Testis (tissue), 3 donors: Measurements from ENCODE around the gene SPAG9. TPM values are rescaled to one million over a fixed set of nuclear protein-coding genes. Genes with fewer than 3 reads are reported as not detected.

Experiments used
- DNase-seq: peaks from one replicate; pipeline ENCODE4 v3.0.0-alpha.2; 2019
- H3K27ac ChIP-seq, 2 donors: fragments of 200-600 bp; sonication (generic); one replicate each; pipeline ENCODE4 v1.5.1; 2019
- H3K27me3 ChIP-seq: fragments of 200-600 bp; sonication (generic); one replicate; pipeline ENCODE4 v1.5.1; 2019
- H3K36me3 ChIP-seq: fragments of 200-600 bp; sonication (generic); one replicate; pipeline ENCODE4 v1.5.1; 2017; ENCODE audit warnings: low read depth; ENCODE audit errors: missing control alignments
- H3K4me1 ChIP-seq: fragments of 200-600 bp; sonication (generic); one replicate; pipeline ENCODE4 v1.5.1; 2019
- H3K4me3 ChIP-seq, 2 donors: fragments of 200-600 bp; sonication (generic); one replicate each; pipeline ENCODE4 v1.5.1; 2017 to 2019
- H3K9me3 ChIP-seq: fragments of 200-600 bp; sonication (generic); one replicate; pipeline ENCODE4 v1.5.1; 2017
- POLR2A ChIP-seq: fragments of 450-650 bp; IDR thresholded peaks from one replicate; pipeline ENCODE4 v1.6.1; 2017; ENCODE audit warnings: antibody characterized with exemption, mild to moderate bottlenecking, moderate library complexity
- WGBS, 2 donors: methylation state at CpG; one replicate each; pipeline ENCODE4 v1.1.5; 2018; 5-methylcytosine and 5-hydroxymethylcytosine counted together
- intact Hi-C: fragments of 100-400 bp; cut with DNase I; formaldehyde crosslinking; loops from one replicate; pipeline ENCODE4 v1.15.1; 2023; ENCODE audit warnings: low total_unique reads
- polyA plus RNA-seq: library from polyadenylated mRNA; stranded (reverse); fragments of 350-450 nt; fragmentation: Illumina TruSeq; extraction: RNeasy Lipid Tissue Mini Kit (QIAGEN cat#74804); gene quantifications from one replicate; pipeline ENCODE4 v1.2.3, GENCODE V29; 2014; ENCODE audit warnings: low read depth, low replicate concordance; ENCODE audit not compliant: insufficient read depth
- total RNA-seq, 2 donors: library from RNA; depleted of rRNA; stranded (reverse); fragments of >200 nt; gene quantifications; one replicate each; pipeline ENCODE4 v1.2.3, GENCODE V29; 2016
- TF ChIP-seq, protein P1 (sequence below), 3 experiments: fragments of 450-650 bp in 2 of 3; fragments of 200-600 bp in 1 of 3; sonication (generic) in 1 of 3; IDR thresholded peaks; one replicate each; pipeline ENCODE4 v1.5.1; 2016 to 2019; ENCODE audit warnings: antibody characterized with exemption in 3 of 3, mild to moderate bottlenecking in 2 of 3, moderate library complexity in 1 of 3

Gene SPAG9
- total and polyA plus RNA-seq, 3 donors from 2014 or later = 157 to 165 (median 159) TPM

- no peaks in the 10 kb centered on the region for H3K36me3 ChIP-seq
- H3K4me1 ChIP-seq = no peaks in the 10 kb centered on the region
- intact Hi-C loops = no loop called here
- no peaks in the 10 kb centered on the region for H3K27me3 ChIP-seq
- H3K27ac ChIP-seq = no peak overlapping the region
- H3K9me3 ChIP-seq = no peaks in the 10 kb centered on the region
- 94 to 95% methylated on average over 10 of the region's 10 CpGs for WGBS, 2 donors
- H3K4me3 ChIP-seq = no peak overlapping the region
- no peak for TF ChIP-seq POLR2A
- TF ChIP-seq, protein P1, sequence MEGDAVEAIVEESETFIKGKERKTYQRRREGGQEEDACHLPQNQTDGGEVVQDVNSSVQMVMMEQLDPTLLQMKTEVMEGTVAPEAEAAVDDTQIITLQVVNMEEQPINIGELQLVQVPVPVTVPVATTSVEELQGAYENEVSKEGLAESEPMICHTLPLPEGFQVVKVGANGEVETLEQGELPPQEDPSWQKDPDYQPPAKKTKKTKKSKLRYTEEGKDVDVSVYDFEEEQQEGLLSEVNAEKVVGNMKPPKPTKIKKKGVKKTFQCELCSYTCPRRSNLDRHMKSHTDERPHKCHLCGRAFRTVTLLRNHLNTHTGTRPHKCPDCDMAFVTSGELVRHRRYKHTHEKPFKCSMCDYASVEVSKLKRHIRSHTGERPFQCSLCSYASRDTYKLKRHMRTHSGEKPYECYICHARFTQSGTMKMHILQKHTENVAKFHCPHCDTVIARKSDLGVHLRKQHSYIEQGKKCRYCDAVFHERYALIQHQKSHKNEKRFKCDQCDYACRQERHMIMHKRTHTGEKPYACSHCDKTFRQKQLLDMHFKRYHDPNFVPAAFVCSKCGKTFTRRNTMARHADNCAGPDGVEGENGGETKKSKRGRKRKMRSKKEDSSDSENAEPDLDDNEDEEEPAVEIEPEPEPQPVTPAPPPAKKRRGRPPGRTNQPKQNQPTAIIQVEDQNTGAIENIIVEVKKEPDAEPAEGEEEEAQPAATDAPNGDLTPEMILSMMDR (IDR thresholded peaks at IDR 0.05) = no peak
- no peak for DNase-seq
Measured at GRCh38 chr17:50979524-50979927, 141.1 kb downstream of the SPAG9 start.

DNA sequence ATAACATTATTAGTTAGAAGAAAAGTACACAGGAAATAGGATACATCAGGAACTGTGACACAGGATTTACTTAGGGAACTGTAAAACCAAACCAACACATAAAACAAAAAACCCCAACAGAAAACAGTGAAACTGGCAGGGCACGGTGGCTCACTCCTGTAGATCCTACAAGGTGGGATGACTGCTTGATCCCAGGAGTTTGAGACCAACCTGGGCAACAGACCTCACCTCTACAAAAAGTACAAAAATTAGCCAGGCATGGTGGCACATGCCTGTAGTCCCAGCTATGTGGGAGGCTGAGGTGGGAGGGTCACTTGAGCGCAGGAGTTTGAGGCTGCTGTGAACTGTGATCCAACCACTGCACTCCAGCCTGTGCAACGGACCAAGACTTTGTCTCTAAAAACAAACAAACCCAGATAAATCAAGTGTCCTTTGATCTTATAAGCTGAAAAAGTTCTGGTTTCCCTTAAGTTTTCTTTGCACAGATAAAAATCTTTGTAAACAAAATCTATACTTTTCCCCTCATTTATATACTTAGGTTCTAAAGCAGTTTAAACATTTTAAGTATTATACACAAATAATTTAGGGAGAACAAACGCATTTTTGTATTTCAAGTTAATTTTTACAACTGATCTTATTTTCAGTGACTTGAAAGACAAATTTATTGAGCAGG is 143.0 kb downstream of the SPAG9 start:
- intact Hi-C loops = no loop called here
- no peaks in the 10 kb centered on the region for H3K36me3 ChIP-seq
- H3K4me1 ChIP-seq = no peaks in the 10 kb centered on the region
- TF ChIP-seq, protein P1 (IDR thresholded peaks at IDR 0.05) = no peak
- TF ChIP-seq POLR2A = no peak
- 59 to 74% methylated on average over 4 of the region's 4 CpGs for WGBS, 2 donors
- no peak overlapping the region for H3K4me3 ChIP-seq
- H3K27me3 ChIP-seq = no peaks in the 10 kb centered on the region
- H3K27ac ChIP-seq = no peak overlapping the region
- no peak for DNase-seq
- no peaks in the 10 kb centered on the region for H3K9me3 ChIP-seq

DNA sequence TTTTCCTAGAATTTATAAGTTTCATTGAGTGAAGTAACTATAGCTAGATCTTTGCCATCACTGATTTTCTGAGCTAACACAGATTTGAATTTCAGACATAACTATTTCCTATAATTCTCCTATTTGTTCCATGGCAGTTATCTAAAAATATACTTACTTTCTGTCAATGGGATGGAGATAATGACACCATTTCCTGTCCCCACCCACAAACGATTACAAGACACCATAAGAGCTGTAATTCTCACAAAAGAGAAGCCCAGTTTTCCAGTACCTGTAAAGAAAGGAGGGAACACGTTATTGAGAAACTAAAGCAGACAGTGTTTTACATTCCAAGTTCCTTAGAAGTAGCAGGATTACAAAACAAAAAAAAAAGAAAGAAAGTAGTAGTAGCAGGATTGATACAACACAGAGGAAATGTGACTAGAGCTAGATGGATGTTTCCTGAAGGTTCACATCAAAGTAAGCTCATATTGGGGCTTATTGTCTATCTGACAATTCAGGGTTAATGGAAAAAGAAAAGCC is 143.7 kb downstream of the SPAG9 start:
- intact Hi-C loops = no loop called here
- TF ChIP-seq, protein P1 (IDR thresholded peaks at IDR 0.05) = no peak
- TF ChIP-seq POLR2A = no peak
- Histone ChIP-seq H3K27me3 (no peaks in the 10 kb centered on the region), H3K4me1 (no peaks in the 10 kb centered on the region), H3K27ac (no peak overlapping the region), H3K9me3 (no peaks in the 10 kb centered on the region), H3K36me3 (no peaks in the 10 kb centered on the region), H3K4me3 (no peak overlapping the region)
- no peak for DNase-seq
- 54 to 56% methylated on average over 2 of the region's 2 CpGs for WGBS, 2 donors

DNA sequence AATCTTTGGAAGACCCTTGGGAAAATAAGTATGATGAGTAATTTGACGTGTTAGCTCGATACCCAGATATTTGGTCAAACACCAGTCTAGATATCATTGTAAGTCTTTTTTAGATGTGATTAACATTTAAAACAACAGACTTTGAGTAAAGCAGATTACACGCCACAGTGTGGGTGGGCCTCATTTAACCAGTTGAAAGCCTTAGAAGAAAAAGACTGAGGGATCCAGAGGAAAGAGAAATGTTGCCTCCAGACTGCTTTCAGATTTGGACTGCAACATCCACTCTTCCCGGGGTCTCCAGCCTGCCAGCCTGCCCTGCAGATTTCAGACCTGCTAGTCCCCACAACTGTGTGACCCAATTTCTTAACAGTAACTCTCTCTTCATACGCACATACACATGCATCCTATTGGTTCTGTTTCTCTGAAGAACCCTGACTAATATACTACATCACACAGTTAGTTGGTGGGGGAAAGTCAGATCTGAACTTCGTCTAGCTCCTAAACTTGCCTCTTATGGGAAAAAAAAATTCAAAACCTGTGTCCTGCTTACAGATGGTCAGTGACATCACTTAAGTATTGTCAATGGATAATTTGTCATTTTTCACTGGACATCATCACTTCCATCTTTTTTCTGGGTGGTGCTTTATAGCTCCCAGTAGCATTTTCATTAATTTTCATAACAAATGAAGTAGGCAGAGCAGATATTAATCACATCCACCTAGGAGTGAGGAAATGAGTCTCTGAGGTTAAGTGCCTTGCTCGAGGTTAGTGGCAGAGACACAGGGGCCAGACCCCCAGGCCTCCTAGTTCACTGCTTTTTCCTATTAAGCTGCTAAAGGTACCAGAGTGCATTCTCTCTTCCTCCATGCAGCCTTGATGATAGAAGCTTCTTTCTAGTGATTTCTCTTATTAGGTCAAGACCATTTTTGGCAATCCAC is 146.8 kb downstream of the SPAG9 start:
- no peaks in the 10 kb centered on the region for H3K27me3 ChIP-seq
- WGBS, 2 donors = 90 to 96% methylated on average over 7 of the region's 7 CpGs
- no peaks in the 10 kb centered on the region for H3K9me3 ChIP-seq
- no peaks in the 10 kb centered on the region for H3K36me3 ChIP-seq
- no peak for DNase-seq
- H3K4me1 ChIP-seq = no peaks in the 10 kb centered on the region
- TF ChIP-seq, protein P1 (IDR thresholded peaks at IDR 0.05) = no peak
- no peak for TF ChIP-seq POLR2A
- no peak overlapping the region for H3K4me3 ChIP-seq
- H3K27ac ChIP-seq = no peak overlapping the region
- intact Hi-C loops = no loop called here
